ENCODE results near the gene HOXC12. TPM values are rescaled to one million over a fixed set of nuclear protein-coding genes. Genes with fewer than 3 reads are reported as not detected.

The HOXC12 gene
- total and polyA plus RNA-seq, 2 of the 8 experiments (the other 6 are each of a cell fraction or from before 2014, with no cell fraction given), result not detected

GRCh38 chr12:53980104-53980801 is 25.6 kb downstream of the HOXC12 start:
- peaks cover 0 to 4% (median 0%) of the 10 kb centered on the region in 4 experiments; a peak in 1 of 8 replicates for H3K36me3 ChIP-seq (ENCODE audit: control insufficient read depth in 2 of 4, insufficient read depth in 4 of 4, low read length in 3 of 4)
- H3K4ac ChIP-seq (replicated peaks; ENCODE audit: insufficient read length, low read depth, low read length), result no peak overlapping the region
- H3K79me2 ChIP-seq (ENCODE audit: control insufficient read depth in 1 of 2, insufficient read depth in 2 of 2, low read length in 2 of 2), result no peaks in the 10 kb centered on the region
- no peaks in the 10 kb centered on the region; the same call in 1 of the 2 replicates for H3K23me2 ChIP-seq (ENCODE audit: low read depth, low read length)
- H3K56ac ChIP-seq (replicated peaks; ENCODE audit: insufficient read length, low read depth, low read length), result no peak overlapping the region
- no peak overlapping the region for H2BK15ac ChIP-seq (ENCODE audit: low read length)
- no peak overlapping the region for H2BK120ac ChIP-seq (replicated peaks; ENCODE audit: low read depth, low read length)
- no peak overlapping the region for H3K23ac ChIP-seq (ENCODE audit: insufficient read length)
- ChIA-PET CTCF (ENCODE audit: partially characterized antibody) (interaction anchor here (0.6 to 2.4 kb wide), 6 partner anchors 8 to 236 kb away, joined by 3 to 7 read pairs (median 3); no protein-coding TSS in a partner anchor), POLR2A (ENCODE audit: partially characterized antibody) (no interaction called here)
- no peak overlapping the region for H2BK5ac ChIP-seq (ENCODE audit: low read depth, low read length)
- H3K79me1 ChIP-seq (ENCODE audit: low read depth, low read length), result no peaks in the 10 kb centered on the region
- H4K20me1 ChIP-seq (replicated peaks in 1 of 2; ENCODE audit: control insufficient read depth in 1 of 2, insufficient read depth in 2 of 2, low read length in 2 of 2), result peaks cover 19 to 20% of the 10 kb centered on the region in 2 experiments
- FAIRE-seq, result no peak
- H3K9ac ChIP-seq (replicated peaks in 1 of 4; ENCODE audit: extremely low read depth in 1 of 4, low read depth in 3 of 4, low read length in 3 of 4), result no peak overlapping the region
- H2AK5ac ChIP-seq (ENCODE audit: low read depth, low read length), result peak overlapping the region; percentile 33; the same call in 1 of the 2 replicates
- H4K8ac ChIP-seq (ENCODE audit: extremely low read depth, insufficient read depth, low read length), result no peak overlapping the region
- peaks cover 0 to 3% (median 1%) of the 10 kb centered on the region in 4 experiments; a peak in 4 of 7 replicates for H3K4me1 ChIP-seq (replicated peaks in 1 of 4; ENCODE audit: control insufficient read depth in 3 of 4, insufficient read depth in 4 of 4, low read length in 3 of 4)
- no peak overlapping the region for H4K91ac ChIP-seq (replicated peaks; ENCODE audit: insufficient read length, low read length)
- H4K5ac ChIP-seq (ENCODE audit: insufficient read length, low read depth, low read length), result no peak overlapping the region
- DNase-seq (ENCODE audit: low read depth in 1 of 2, low spot score in 2 of 2), result no peak
- H3K27ac ChIP-seq (ENCODE audit: low read depth, low read length), result no peak overlapping the region
- peaks cover 91 to 99% (median 97%) of the 10 kb centered on the region in 4 experiments for H3K27me3 ChIP-seq (replicated peaks in 1 of 4; ENCODE audit: control insufficient read depth in 3 of 4, extremely low read depth in 1 of 4, insufficient read depth in 3 of 4, low read length in 3 of 4)
- no peak overlapping the region for H3K4me2 ChIP-seq (ENCODE audit: insufficient read depth in 1 of 2, low read depth in 2 of 2, low read length in 2 of 2)
- no peak overlapping the region for H3K18ac ChIP-seq (ENCODE audit: extremely low read depth, low read length)
- 27% methylated on average over 7 of the region's 7 CpGs; no CpG with 5 or more reads in 1 of the 2 experiments for WGBS, 2 experiments (ENCODE audit: extremely low coverage in 1 of 2, insufficient coverage in 1 of 2, insufficient read length in 1 of 2, insufficient replicate concordance in 2 of 2, low coverage in 1 of 2, low lambda C conversion rate in 2 of 2, missing lambda C conversion rate in 1 of 2)
- no peak overlapping the region for H2BK12ac ChIP-seq (ENCODE audit: low read depth, low read length)
- H3K9me3 ChIP-seq (ENCODE audit: insufficient read depth in 2 of 2, low read depth in 1 of 2, low read length in 1 of 2), result peaks cover 0 to 2% of the 10 kb centered on the region in 2 experiments; a peak in 1 of 4 replicates
- H2AFZ ChIP-seq (ENCODE audit: low read length), result no peak overlapping the region
- no peak overlapping the region for H2BK20ac ChIP-seq (ENCODE audit: low read length)
- no peak overlapping the region for H3K14ac ChIP-seq (ENCODE audit: insufficient read length)
- no peak overlapping the region for H3K4me3 ChIP-seq (ENCODE audit: extremely low read depth in 1 of 4, insufficient read depth in 2 of 4, low read depth in 3 of 4, low read length in 4 of 4)
- TF ChIP-seq SAP30 (IDR thresholded peaks at IDR 0.05; ENCODE audit: insufficient read depth, insufficient replicate concordance, low read length), result no peak
- no peak for TF ChIP-seq CBX8 (IDR thresholded peaks at IDR 0.05; ENCODE audit: borderline replicate concordance, low read depth, low read length)
- TF ChIP-seq RXRA (IDR thresholded peaks at IDR 0.05; ENCODE audit: insufficient read depth, low read depth, low read length), result no peak
- no peak for TF ChIP-seq CHD1 (IDR thresholded peaks at IDR 0.05; ENCODE audit: low read depth, low read length)
- TF ChIP-seq SP2 (IDR thresholded peaks at IDR 0.05; ENCODE audit: low read length), result no peak
- TF ChIP-seq NRF1 (IDR thresholded peaks at IDR 0.05; ENCODE audit: low read depth, low read length), result no peak
- no peak for TF ChIP-seq USF2 (IDR thresholded peaks at IDR 0.05; ENCODE audit: low read length)
- TF ChIP-seq RAD21 (IDR thresholded peaks at IDR 0.05 in 1 of 2, conservative IDR thresholded peaks at IDR 0.05 in 1 of 2; ENCODE audit: low read depth in 2 of 2, low read length in 2 of 2), result no peak
- TF ChIP-seq POLR2A (IDR thresholded peaks at IDR 0.05; ENCODE audit: control extremely low read depth in 1 of 2, low read depth in 2 of 2, low read length in 2 of 2), result no peak
- peak; percentile 82 for TF ChIP-seq EZH2 (IDR thresholded peaks at IDR 0.05; ENCODE audit: low read depth, low read length, severe bottlenecking)
- peak; percentile 19; the same call in 1 of the 2 replicates for TF ChIP-seq SUZ12 (IDR thresholded peaks at IDR 0.05; ENCODE audit: low read length)

Measured in H1 (cell line).